Measurements from ENCODE around the gene TMEM114.

TMEM114 gene

GRCh38 chr16:8589900-8590688 lies at the start of gene TMEM114:
Gene TMEM114 (minus strand): TSS chr16:8590511. CDS start chr16:8589838, 673 bp downstream.
- in situ Hi-C loops (cut with MboI; ENCODE audit: low sequenced_read_pairs): no loop called here

GRCh38 chr16:8639694-8640093 lies 49.4 kb upstream of the TMEM114 start:
- in situ Hi-C loops (cut with MboI; ENCODE audit: low sequenced_read_pairs): loop anchor here (10.0 kb wide), 1 partner anchor 65 kb away; no protein-coding TSS in a partner anchor

- in situ Hi-C loops (cut with MboI; ENCODE audit: low sequenced_read_pairs): no loop called here
Observed at GRCh38 chr16:8634991-8635736, 44.9 kb upstream of the TMEM114 start.

- in situ Hi-C loops (cut with MboI; ENCODE audit: low sequenced_read_pairs): no loop called here
Observed at GRCh38 chr16:8632675-8633182, 42.4 kb upstream of the TMEM114 start.

GRCh38 chr16:8631818-8632465 lies 41.6 kb upstream of the TMEM114 start:
- in situ Hi-C loops (cut with MboI; ENCODE audit: low sequenced_read_pairs): no loop called here

GRCh38 chr16:8631373-8631772 lies 41.1 kb upstream of the TMEM114 start:
- in situ Hi-C loops (cut with MboI; ENCODE audit: low sequenced_read_pairs): no loop called here

- in situ Hi-C loops (cut with MboI; ENCODE audit: low sequenced_read_pairs): no loop called here
Observed at GRCh38 chr16:8630255-8630953, 40.1 kb upstream of the TMEM114 start.

GRCh38 chr16:8628981-8629725 lies 38.8 kb upstream of the TMEM114 start:
- in situ Hi-C loops (cut with MboI; ENCODE audit: low sequenced_read_pairs): no loop called here

- in situ Hi-C loops (cut with MboI; ENCODE audit: low sequenced_read_pairs): no loop called here
Observed at GRCh38 chr16:8627456-8627855, 37.1 kb upstream of the TMEM114 start.

GRCh38 chr16:8626946-8627345 lies 36.6 kb upstream of the TMEM114 start:
- in situ Hi-C loops (cut with MboI; ENCODE audit: low sequenced_read_pairs): no loop called here

- in situ Hi-C loops (cut with MboI; ENCODE audit: low sequenced_read_pairs): no loop called here
Observed at GRCh38 chr16:8625491-8626087, 35.3 kb upstream of the TMEM114 start.

- in situ Hi-C loops (cut with MboI; ENCODE audit: low sequenced_read_pairs): no loop called here
Observed at GRCh38 chr16:8623634-8624033, 33.3 kb upstream of the TMEM114 start.

- in situ Hi-C loops (cut with MboI; ENCODE audit: low sequenced_read_pairs): no loop called here
Observed at GRCh38 chr16:8622315-8622656, 32.0 kb upstream of the TMEM114 start.

GRCh38 chr16:8621572-8622314 lies 31.4 kb upstream of the TMEM114 start, which contains the start of gene METTL22:
Gene METTL22 (plus strand): TSS chr16:8621698. CDS start chr16:8625666, 3,968 bp downstream.
- in situ Hi-C loops (cut with MboI; ENCODE audit: low sequenced_read_pairs): no loop called here

- in situ Hi-C loops (cut with MboI; ENCODE audit: low sequenced_read_pairs): no loop called here
Observed at GRCh38 chr16:8621222-8621571, 30.9 kb upstream of the TMEM114 start.

- in situ Hi-C loops (cut with MboI; ENCODE audit: low sequenced_read_pairs): no loop called here
Observed at GRCh38 chr16:8620535-8620934, 30.2 kb upstream of the TMEM114 start.

GRCh38 chr16:8619671-8620370 lies 29.5 kb upstream of the TMEM114 start:
- in situ Hi-C loops (cut with MboI; ENCODE audit: low sequenced_read_pairs): no loop called here

GRCh38 chr16:8614435-8615029 lies 24.2 kb upstream of the TMEM114 start:
- in situ Hi-C loops (cut with MboI; ENCODE audit: low sequenced_read_pairs): no loop called here
